ENCODE data around the gene MLXIP. TPM values are rescaled to one million over a fixed set of nuclear protein-coding genes. Genes with fewer than 3 reads are reported as not detected.

The MLXIP gene
- total and polyA plus RNA-seq, 2 experiments from 2014 or later: 6.4 to 7.4 TPM

DNA sequence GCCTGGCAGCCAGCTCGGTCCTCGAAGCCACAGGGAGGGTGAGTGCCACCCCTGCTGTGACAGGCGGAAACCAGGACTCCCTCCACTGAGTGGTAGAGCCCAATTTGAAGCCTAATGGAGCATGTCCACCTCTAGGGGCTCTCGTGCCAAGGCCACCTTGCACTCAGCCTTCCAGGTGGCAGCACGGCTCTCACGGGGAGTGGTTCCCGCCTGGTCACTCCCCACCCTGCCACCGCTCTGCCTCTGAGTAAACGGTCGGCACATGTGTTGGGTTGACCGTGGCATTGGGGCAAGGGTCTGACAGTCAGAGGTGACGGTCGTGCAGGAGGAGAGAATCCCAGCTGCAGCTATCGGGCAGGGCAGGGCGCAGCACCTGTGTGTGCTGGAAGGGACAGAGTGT is 60.7 kb downstream of the MLXIP start:
- Histone ChIP-seq H3K79me2 (ENCODE audit: insufficient read depth) (no peaks in the 10 kb centered on the region), H3K9me3 (ENCODE audit: low read depth) (no peaks in the 10 kb centered on the region), H3F3A (ENCODE audit: insufficient read depth) (no peaks in the 10 kb centered on the region), H3K4me1 (ENCODE audit: insufficient read depth) (no peaks in the 10 kb centered on the region), H4K20me1 (ENCODE audit: insufficient read depth) (no peaks in the 10 kb centered on the region), H3K27ac (no peak overlapping the region), H3K4me2 (ENCODE audit: unreplicated experiment) (no peak overlapping the region), H2AFZ (no peak overlapping the region), H3K27me3 (replicated peaks; ENCODE audit: insufficient read depth) (no peaks in the 10 kb centered on the region), H3K9me2 (ENCODE audit: insufficient read depth) (no peaks in the 10 kb centered on the region), H3K9ac (no peak overlapping the region), H3K4me3 (no peak overlapping the region), H3K36me3 (ENCODE audit: low read depth) (no peaks in the 10 kb centered on the region)
- TF ChIP-seq EZH2phosphoT487 (IDR thresholded peaks at IDR 0.05; ENCODE audit: insufficient read depth, low read depth) (no peak), EZH2 (IDR thresholded peaks at IDR 0.05; ENCODE audit: insufficient read depth, poor library complexity, severe bottlenecking) (no peak)
- no peak for DNase-seq
- 93 to 96% methylated on average over 15 of the region's 15 CpGs for WGBS, 2 experiments (ENCODE audit: low coverage in 1 of 2, low lambda C conversion rate in 2 of 2, missing lambda C conversion rate in 2 of 2)
- in situ Hi-C loops (cut with MboI): no loop called here

DNA sequence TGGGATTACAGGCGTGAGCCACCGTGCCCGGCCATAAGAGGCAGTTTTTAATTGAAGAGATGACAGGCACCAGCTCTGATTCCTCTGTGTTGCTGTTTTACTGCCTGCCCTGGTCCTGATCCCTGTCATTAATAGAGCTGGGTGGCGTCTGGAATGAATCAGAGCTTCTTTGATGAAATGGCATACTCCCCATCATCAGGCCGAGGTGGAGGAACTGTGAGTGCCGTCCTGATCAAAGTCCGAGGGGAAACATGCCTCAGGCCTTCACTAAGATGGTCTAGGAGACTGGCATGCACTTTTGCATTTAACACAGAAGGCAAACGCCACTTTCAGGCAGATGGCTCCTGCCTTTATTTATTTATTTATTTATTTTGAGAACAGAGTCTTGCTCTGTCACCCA is 61.4 kb downstream of the MLXIP start:
- Histone ChIP-seq H3K9ac (no peak overlapping the region), H2AFZ (no peak overlapping the region), H3K36me3 (ENCODE audit: low read depth) (no peaks in the 10 kb centered on the region), H3K9me2 (ENCODE audit: insufficient read depth) (no peaks in the 10 kb centered on the region), H3K4me2 (ENCODE audit: unreplicated experiment) (no peak overlapping the region), H3K4me1 (ENCODE audit: insufficient read depth) (no peaks in the 10 kb centered on the region), H3K27me3 (replicated peaks; ENCODE audit: insufficient read depth) (no peaks in the 10 kb centered on the region), H3K79me2 (ENCODE audit: insufficient read depth) (no peaks in the 10 kb centered on the region), H3K9me3 (ENCODE audit: low read depth) (no peaks in the 10 kb centered on the region), H3K4me3 (no peak overlapping the region), H3F3A (ENCODE audit: insufficient read depth) (no peaks in the 10 kb centered on the region), H4K20me1 (ENCODE audit: insufficient read depth) (no peaks in the 10 kb centered on the region), H3K27ac (no peak overlapping the region)
- DNase-seq: no peak
- WGBS, 2 experiments (ENCODE audit: low coverage in 1 of 2, low lambda C conversion rate in 2 of 2, missing lambda C conversion rate in 2 of 2): 85% methylated on average over 8 of the region's 8 CpGs
- in situ Hi-C loops (cut with MboI): no loop called here
- TF ChIP-seq EZH2 (IDR thresholded peaks at IDR 0.05; ENCODE audit: insufficient read depth, poor library complexity, severe bottlenecking) (no peak), EZH2phosphoT487 (IDR thresholded peaks at IDR 0.05; ENCODE audit: insufficient read depth, low read depth) (no peak)

DNA sequence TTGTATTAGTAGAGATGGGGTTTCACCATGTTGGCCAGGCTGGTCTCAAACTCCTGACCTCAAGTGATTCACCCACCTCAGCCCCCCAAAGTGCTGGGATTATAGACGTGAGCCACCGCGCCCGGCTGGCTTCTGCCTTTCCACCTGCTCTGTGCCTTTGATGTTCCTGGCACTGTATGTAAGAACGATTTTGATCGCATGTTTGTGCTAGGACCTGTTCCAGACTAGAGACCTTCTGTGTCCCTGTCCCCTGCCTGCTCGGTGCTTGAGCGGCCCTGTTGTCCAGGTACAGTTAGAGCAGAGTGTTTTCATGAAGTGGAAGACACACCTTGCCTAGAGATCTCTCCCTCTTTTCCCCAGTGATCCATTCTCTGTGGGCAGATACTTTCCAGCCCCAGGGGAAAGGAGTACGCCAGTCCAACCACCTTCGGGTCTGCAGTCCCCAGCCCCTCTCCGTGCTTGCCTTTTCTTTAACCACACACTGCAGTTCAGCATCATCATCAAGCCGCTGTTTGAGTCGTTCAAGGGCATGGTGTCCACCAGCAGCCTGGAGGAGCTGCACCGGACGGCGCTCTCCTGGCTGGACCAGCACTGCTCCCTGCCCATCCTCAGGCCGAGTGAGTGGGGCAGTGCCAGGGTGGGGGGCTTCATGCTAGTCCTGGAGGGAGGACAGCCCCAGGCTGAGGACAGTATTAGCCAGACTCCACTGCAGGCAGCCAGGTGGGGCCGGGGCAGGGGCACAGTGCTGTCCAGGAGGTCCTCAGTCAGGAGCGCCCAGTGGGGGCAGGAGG is 62.1 kb downstream of the MLXIP start:
- H3K9me2 ChIP-seq (ENCODE audit: insufficient read depth): no peaks in the 10 kb centered on the region
- in situ Hi-C loops (cut with MboI): no loop called here

DNA sequence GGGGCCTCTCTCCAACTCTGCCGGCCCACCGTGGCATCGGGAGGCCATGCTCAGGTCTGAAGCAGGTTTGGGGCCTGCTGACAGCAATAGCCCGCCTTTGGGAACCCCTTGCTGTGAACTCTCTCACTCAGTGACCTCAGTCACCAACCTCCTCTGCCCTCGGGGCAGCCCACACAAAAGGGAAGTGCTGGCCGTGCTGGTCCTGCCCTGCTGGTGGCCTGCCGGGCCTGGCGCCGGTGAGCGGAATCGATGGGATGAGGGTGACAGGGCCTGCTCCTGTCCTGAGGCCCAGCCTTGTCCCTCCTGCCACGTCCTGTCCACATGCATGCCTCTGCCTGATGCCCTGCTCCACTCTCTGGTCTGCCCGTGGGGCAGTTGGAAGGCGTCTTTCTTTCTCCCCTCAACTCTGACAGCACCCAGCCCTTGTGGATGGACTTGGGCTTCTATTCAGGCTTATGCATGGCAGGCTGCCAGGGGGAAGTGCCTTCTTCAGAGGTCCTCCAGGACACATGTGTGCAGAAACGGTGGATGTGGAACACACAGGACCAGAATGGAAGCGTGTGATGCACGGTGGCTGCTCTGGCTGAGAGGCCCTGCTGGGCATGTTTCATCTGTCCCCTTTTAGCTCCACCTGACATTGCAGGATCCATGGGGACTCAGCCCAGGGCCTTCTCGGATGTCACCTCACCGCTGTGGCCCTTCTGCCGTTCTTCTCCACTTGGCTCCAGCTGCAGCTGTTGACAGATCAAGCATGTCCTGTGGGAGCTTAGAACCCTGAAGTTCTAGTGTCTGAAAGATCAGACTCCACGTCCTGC is 63.6 kb downstream of the MLXIP start:
- H3K4me2 ChIP-seq (ENCODE audit: unreplicated experiment): no peak overlapping the region
- no peak for DNase-seq
- WGBS, 2 experiments (ENCODE audit: low coverage in 1 of 2, low lambda C conversion rate in 2 of 2, missing lambda C conversion rate in 2 of 2): 84 to 86% methylated on average over 16 to 21 of the region's 21 CpGs
- H3K36me3 ChIP-seq (ENCODE audit: low read depth): no peaks in the 10 kb centered on the region
- H3K27me3 ChIP-seq (replicated peaks; ENCODE audit: insufficient read depth): no peaks in the 10 kb centered on the region
- H3K4me3 ChIP-seq: no peak overlapping the region
- no peak overlapping the region for H2AFZ ChIP-seq
- H3K4me1 ChIP-seq (ENCODE audit: insufficient read depth): no peaks in the 10 kb centered on the region
- H3F3A ChIP-seq (ENCODE audit: insufficient read depth): no peaks in the 10 kb centered on the region
- H3K9ac ChIP-seq: no peak overlapping the region
- no peaks in the 10 kb centered on the region for H3K79me2 ChIP-seq (ENCODE audit: insufficient read depth)
- in situ Hi-C loops (cut with MboI): no loop called here
- no peaks in the 10 kb centered on the region for H4K20me1 ChIP-seq (ENCODE audit: insufficient read depth)
- H3K9me3 ChIP-seq (ENCODE audit: low read depth): no peaks in the 10 kb centered on the region
- no peaks in the 10 kb centered on the region for H3K9me2 ChIP-seq (ENCODE audit: insufficient read depth)
- no peak for TF ChIP-seq EZH2 (IDR thresholded peaks at IDR 0.05; ENCODE audit: insufficient read depth, poor library complexity, severe bottlenecking)
- H3K27ac ChIP-seq: no peak overlapping the region

More for the DNA sequence above, 62.1 kb downstream of the MLXIP start:
- Histone ChIP-seq H3K9ac (no peak overlapping the region), H2AFZ (no peak overlapping the region), H4K20me1 (ENCODE audit: insufficient read depth) (no peaks in the 10 kb centered on the region), H3K27me3 (replicated peaks; ENCODE audit: insufficient read depth) (no peaks in the 10 kb centered on the region), H3K79me2 (ENCODE audit: insufficient read depth) (no peaks in the 10 kb centered on the region), H3K36me3 (ENCODE audit: low read depth) (no peaks in the 10 kb centered on the region), H3F3A (ENCODE audit: insufficient read depth) (no peaks in the 10 kb centered on the region), H3K4me1 (ENCODE audit: insufficient read depth) (no peaks in the 10 kb centered on the region), H3K9me3 (ENCODE audit: low read depth) (no peaks in the 10 kb centered on the region), H3K27ac (no peak overlapping the region), H3K4me3 (no peak overlapping the region), H3K4me2 (ENCODE audit: unreplicated experiment) (no peak overlapping the region)
- TF ChIP-seq EZH2 (IDR thresholded peaks at IDR 0.05; ENCODE audit: insufficient read depth, poor library complexity, severe bottlenecking) (no peak), EZH2phosphoT487 (IDR thresholded peaks at IDR 0.05; ENCODE audit: insufficient read depth, low read depth) (no peak)
- 88 to 89% methylated on average over 19 of the region's 19 CpGs for WGBS, 2 experiments (ENCODE audit: low coverage in 1 of 2, low lambda C conversion rate in 2 of 2, missing lambda C conversion rate in 2 of 2)
- no peak for DNase-seq

Data from GM23248 (cell line).